ENCODE results near the gene ABLIM2. TPM values are rescaled to one million over a fixed set of nuclear protein-coding genes. Genes with fewer than 3 reads are reported as not detected.
A peak's percentile ranks its signal among the peaks of the same experiment; 100 is the strongest.

ABLIM2 gene
- total and polyA plus RNA-seq, 2 of the 8 experiments (the other 6 are each of a cell fraction or from before 2014, with no cell fraction given) = 2.8 to 3.0 TPM

DNA sequence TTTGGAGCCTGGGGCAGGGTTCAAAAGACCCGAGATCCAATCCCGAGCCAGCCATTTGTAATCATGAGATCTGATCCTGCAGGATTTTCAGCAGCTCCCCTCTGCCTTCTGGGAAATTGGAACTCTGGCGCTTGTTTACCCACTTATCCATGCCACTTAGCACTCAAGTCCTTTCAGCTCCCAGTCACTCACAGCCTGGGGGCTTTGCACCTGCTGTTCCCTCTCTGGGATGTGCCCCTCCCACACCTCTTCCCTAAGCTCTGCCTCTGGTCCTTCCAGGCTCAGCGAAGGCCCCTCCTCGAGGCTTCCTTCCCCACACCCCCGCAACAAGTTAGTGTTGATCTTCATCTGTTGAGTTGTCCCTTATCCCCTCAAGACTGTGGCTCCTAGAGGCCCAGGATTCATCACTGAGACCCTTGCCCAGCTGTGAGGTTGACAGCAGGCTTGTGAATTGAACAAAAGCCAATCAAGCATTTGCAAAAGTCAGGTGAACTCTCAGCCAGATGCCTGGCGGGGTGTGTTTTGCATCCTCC is 119.8 kb downstream of the ABLIM2 start:
- Histone ChIP-seq H2AK5ac (ENCODE audit: low read depth, low read length) (peak overlapping the region; percentile 30; the same call in 1 of the 2 replicates), H3K9ac (replicated peaks in 1 of 4; ENCODE audit: extremely low read depth in 1 of 4, low read depth in 3 of 4, low read length in 3 of 4) (no peak overlapping the region), H4K8ac (ENCODE audit: extremely low read depth, insufficient read depth, low read length) (no peak overlapping the region), H2BK15ac (ENCODE audit: low read length) (no peak overlapping the region), H2BK12ac (ENCODE audit: low read depth, low read length) (no peak overlapping the region), H3K4me3 (ENCODE audit: extremely low read depth in 1 of 4, insufficient read depth in 2 of 4, low read depth in 3 of 4, low read length in 4 of 4) (no peak overlapping the region), H4K5ac (ENCODE audit: insufficient read length, low read depth, low read length) (no peak overlapping the region), H3K23me2 (ENCODE audit: low read depth, low read length) (peaks cover 8% of the 10 kb centered on the region; the same call in 1 of the 2 replicates), H3K56ac (replicated peaks; ENCODE audit: insufficient read length, low read depth, low read length) (no peak overlapping the region), H4K20me1 (replicated peaks in 1 of 2; ENCODE audit: control insufficient read depth in 1 of 2, insufficient read depth in 2 of 2, low read length in 2 of 2) (no peaks in the 10 kb centered on the region), H3K4ac (replicated peaks; ENCODE audit: insufficient read length, low read depth, low read length) (no peak overlapping the region), H3K9me3 (ENCODE audit: insufficient read depth in 2 of 2, low read depth in 1 of 2, low read length in 1 of 2) (no peaks in the 10 kb centered on the region), H3K36me3 (ENCODE audit: control insufficient read depth in 2 of 4, insufficient read depth in 4 of 4, low read length in 3 of 4) (no peaks in the 10 kb centered on the region), H3K79me2 (ENCODE audit: control insufficient read depth in 1 of 2, insufficient read depth in 2 of 2, low read length in 2 of 2) (no peaks in the 10 kb centered on the region), H3K23ac (ENCODE audit: insufficient read length) (no peak overlapping the region), H2BK120ac (replicated peaks; ENCODE audit: low read depth, low read length) (no peak overlapping the region), H3K18ac (ENCODE audit: extremely low read depth, low read length) (no peak overlapping the region), H3K79me1 (ENCODE audit: low read depth, low read length) (peaks cover 2% of the 10 kb centered on the region; the same call in 1 of the 2 replicates), H2AFZ (ENCODE audit: low read length) (no peak overlapping the region), H2BK5ac (ENCODE audit: low read depth, low read length) (no peak overlapping the region), H3K27me3 (replicated peaks in 1 of 4; ENCODE audit: control insufficient read depth in 3 of 4, extremely low read depth in 1 of 4, insufficient read depth in 3 of 4, low read length in 3 of 4) (no peaks in the 10 kb centered on the region), H4K91ac (replicated peaks; ENCODE audit: insufficient read length, low read length) (no peak overlapping the region), H3K14ac (ENCODE audit: insufficient read length) (no peak overlapping the region), H3K4me1 (replicated peaks in 1 of 4; ENCODE audit: control insufficient read depth in 3 of 4, insufficient read depth in 4 of 4, low read length in 3 of 4) (peaks cover 0 to 7% (median 1%) of the 10 kb centered on the region in 4 experiments; a peak in 2 of 7 replicates), H3K4me2 (ENCODE audit: insufficient read depth in 1 of 2, low read depth in 2 of 2, low read length in 2 of 2) (no peak overlapping the region), H3K27ac (ENCODE audit: low read depth, low read length) (no peak overlapping the region), H2BK20ac (ENCODE audit: low read length) (no peak overlapping the region)
- DNase-seq (ENCODE audit: low read depth in 1 of 2, low spot score in 2 of 2) = no peak
- FAIRE-seq = no peak
- WGBS, 2 experiments (ENCODE audit: extremely low coverage in 1 of 2, insufficient coverage in 1 of 2, insufficient read length in 1 of 2, insufficient replicate concordance in 2 of 2, low coverage in 1 of 2, low lambda C conversion rate in 2 of 2, missing lambda C conversion rate in 1 of 2) = 88% methylated on average over 7 of the region's 7 CpGs; no CpG with 5 or more reads in 1 of the 2 experiments
- CTCF ChIA-PET (ENCODE audit: partially characterized antibody) = interaction anchor here (0.8 to 1.9 kb wide), 6 partner anchors 10 to 494 kb away, joined by 3 to 15 read pairs (median 4); no protein-coding TSS in a partner anchor
- POLR2A ChIA-PET (ENCODE audit: partially characterized antibody) = interaction anchor here (0.9 to 1.8 kb wide), 5 partner anchors 9 to 92 kb away, joined by 3 to 8 read pairs (median 3); no protein-coding TSS in a partner anchor
- TF ChIP-seq JUN (IDR thresholded peaks at IDR 0.05; ENCODE audit: low read depth, low read length) = no peak
- TF ChIP-seq, protein P1, sequence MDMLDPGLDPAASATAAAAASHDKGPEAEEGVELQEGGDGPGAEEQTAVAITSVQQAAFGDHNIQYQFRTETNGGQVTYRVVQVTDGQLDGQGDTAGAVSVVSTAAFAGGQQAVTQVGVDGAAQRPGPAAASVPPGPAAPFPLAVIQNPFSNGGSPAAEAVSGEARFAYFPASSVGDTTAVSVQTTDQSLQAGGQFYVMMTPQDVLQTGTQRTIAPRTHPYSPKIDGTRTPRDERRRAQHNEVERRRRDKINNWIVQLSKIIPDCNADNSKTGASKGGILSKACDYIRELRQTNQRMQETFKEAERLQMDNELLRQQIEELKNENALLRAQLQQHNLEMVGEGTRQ (IDR thresholded peaks at IDR 0.05; ENCODE audit: low read length) = no peak
- no peak for TF ChIP-seq TAF1 (IDR thresholded peaks at IDR 0.05; ENCODE audit: low read depth, low read length)
- no peak for TF ChIP-seq KDM4A (IDR thresholded peaks at IDR 0.05; ENCODE audit: low read depth, low read length, severe bottlenecking)
- TF ChIP-seq KDM1A (IDR thresholded peaks at IDR 0.05; ENCODE audit: borderline replicate concordance, low read length) = no peak
- no peak for TF ChIP-seq MAFK (IDR thresholded peaks at IDR 0.05; ENCODE audit: low read depth, low read length)
- no peak for TF ChIP-seq MAX (IDR thresholded peaks at IDR 0.05)
- no peak for TF ChIP-seq SUZ12 (IDR thresholded peaks at IDR 0.05; ENCODE audit: low read length)
- TF ChIP-seq SRF (IDR thresholded peaks at IDR 0.05; ENCODE audit: low read depth, low read length) = no peak
- no peak for TF ChIP-seq BRCA1 (IDR thresholded peaks at IDR 0.05; ENCODE audit: low read depth, low read length)
- TF ChIP-seq FOSL1 (IDR thresholded peaks at IDR 0.05; ENCODE audit: insufficient read depth, low read depth, low read length) = no peak
- TF ChIP-seq CHD2 (IDR thresholded peaks at IDR 0.05; ENCODE audit: low read length) = no peak
- TF ChIP-seq TCF12 (IDR thresholded peaks at IDR 0.05; ENCODE audit: low read depth, low read length) = no peak

Measured in H1 (cell line).